MCF 10A (cell line): ENCODE results near the gene NEK6. TPM values are rescaled to one million over a fixed set of nuclear protein-coding genes. Genes with fewer than 3 reads are reported as not detected.

Experiments
- BruUV-seq: library from RNA; stranded (reverse); fragments of 400-500 nt; replicated peaks from 2 replicates; lab custom pipeline; 2021; lab: Mats Ljungman, UMichigan
- CTCF ChIA-PET: fragments of 300-600 bp; sonication (Branson Sonifier 250); formaldehyde crosslinking; extraction: SDS; loops from one replicate; lab custom pipeline; 2021; ENCODE audit warnings: antibody characterized with exemption, inconsistent platforms; lab: Yijun Ruan, JAX
- POLR2A ChIA-PET: fragments of 300-600, 350-650 bp; sonication (Branson Sonifier 250); formaldehyde crosslinking; extraction: SDS; loops from one replicate; lab custom pipeline; 2020; ENCODE audit warnings: antibody characterized with exemption, inconsistent platforms; lab: Yijun Ruan, JAX
- DNase-seq: peaks from one replicate; pipeline ENCODE4 v3.0.0-alpha.2; 2018; ENCODE audit not compliant: unreplicated experiment
- H3K27ac Mint-ChIP-seq: one replicate; pipeline ENCODE4 v1.8.0; 2022; ENCODE audit warnings: mild to moderate bottlenecking, low read depth, mixed read lengths; ENCODE audit not compliant: unreplicated experiment
- H3K27me3 Mint-ChIP-seq: one replicate; pipeline ENCODE4 v1.8.0; 2022; ENCODE audit warnings: mixed read lengths; ENCODE audit not compliant: insufficient read depth, unreplicated experiment
- H3K36me3 Mint-ChIP-seq: one replicate; pipeline ENCODE4 v1.8.0; 2022; ENCODE audit warnings: mild to moderate bottlenecking, moderate library complexity, mixed read lengths; ENCODE audit not compliant: insufficient read depth, unreplicated experiment
- H3K4me1 Mint-ChIP-seq: one replicate; pipeline ENCODE4 v1.8.0; 2022; ENCODE audit warnings: mixed read lengths; ENCODE audit not compliant: insufficient read depth, unreplicated experiment
- H3K4me3 Mint-ChIP-seq: one replicate; pipeline ENCODE4 v1.8.0; 2022; ENCODE audit warnings: mild to moderate bottlenecking, moderate library complexity, mixed read lengths; ENCODE audit not compliant: unreplicated experiment
- H3K9me3 Mint-ChIP-seq: one replicate; pipeline ENCODE4 v1.8.0; 2022; ENCODE audit warnings: mixed read lengths; ENCODE audit not compliant: unreplicated experiment
- CTCF ChIP-seq: fragments of 200-600 bp; IDR thresholded peaks from one replicate; pipeline ENCODE4 v1.8.0; 2022; ENCODE audit warnings: antibody characterized with exemption, mild to moderate bottlenecking; ENCODE audit not compliant: unreplicated experiment
- intact Hi-C: fragments of 100-400 bp; cut with micrococcal nuclease; formaldehyde crosslinking; loops from 2 replicates; pipeline ENCODE4 v1.14.1; 2022
- total RNA-seq: library from RNA; stranded (reverse); gene quantifications from 2 replicates; pipeline ENCODE4 v1.2.3, GENCODE V29; 2022

Gene NEK6
- total RNA-seq, 1 experiment from 2014 or later: 27.5 TPM

GRCh38 chr9:124365036-124365435 lies 107.3 kb downstream of the NEK6 start:
- H3K36me3 Mint-ChIP-seq: peaks cover 37% of the 10 kb centered on the region
- POLR2A ChIA-PET: no interaction called here
- no peak overlapping the region for H3K4me3 Mint-ChIP-seq
- CTCF ChIA-PET: no interaction called here
- H3K27ac Mint-ChIP-seq: no peak overlapping the region
- TF ChIP-seq CTCF: no peak
- peaks cover 27% of the 10 kb centered on the region for H3K4me1 Mint-ChIP-seq
- intact Hi-C loops: no loop called here
- H3K9me3 Mint-ChIP-seq: no peaks in the 10 kb centered on the region
- no peaks in the 10 kb centered on the region for H3K27me3 Mint-ChIP-seq
- no peak for DNase-seq
- BruUV-seq: no TSS peak

GRCh38 chr9:124366476-124367220 lies 108.9 kb downstream of the NEK6 start:
- Mint-ChIP-seq H3K27me3 (no peaks in the 10 kb centered on the region), H3K27ac (peak overlapping the region; percentile 32), H3K4me3 (no peak overlapping the region), H3K4me1 (peaks cover 35% of the 10 kb centered on the region), H3K36me3 (peaks cover 37% of the 10 kb centered on the region), H3K9me3 (no peaks in the 10 kb centered on the region)
- TF ChIP-seq CTCF: no peak
- ChIA-PET CTCF (interaction anchor here (0.6 kb wide), 1 partner anchor 26 kb away, joined by 4 read pairs; no protein-coding TSS in a partner anchor), POLR2A (interaction anchor here (0.6 to 0.9 kb wide), 3 partner anchors 19 to 495 kb away, joined by 3 read pairs; partner anchors contain the start of gene RPL35)
- intact Hi-C loops: no loop called here
- BruUV-seq: no TSS peak
- DNase-seq: peak; percentile 75

- Mint-ChIP-seq H3K27me3 (no peaks in the 10 kb centered on the region), H3K9me3 (no peaks in the 10 kb centered on the region), H3K4me1 (peaks cover 47% of the 10 kb centered on the region), H3K4me3 (no peak overlapping the region), H3K36me3 (peaks cover 26% of the 10 kb centered on the region), H3K27ac (no peak overlapping the region)
- POLR2A ChIA-PET: no interaction called here
- no TSS peak for BruUV-seq
- no peak for TF ChIP-seq CTCF
- CTCF ChIA-PET: interaction anchor here (0.7 kb wide), 1 partner anchor 32 kb away, joined by 4 read pairs; no protein-coding TSS in a partner anchor
- DNase-seq: no peak
- intact Hi-C loops: no loop called here
Measured at GRCh38 chr9:124368692-124369091, 110.9 kb downstream of the NEK6 start.

GRCh38 chr9:124369231-124369797 lies 111.6 kb downstream of the NEK6 start:
- no TSS peak for BruUV-seq
- no peak overlapping the region for H3K27ac Mint-ChIP-seq
- ChIA-PET POLR2A (no interaction called here), CTCF (interaction anchor here (0.7 kb wide), 1 partner anchor 32 kb away, joined by 4 read pairs; no protein-coding TSS in a partner anchor)
- intact Hi-C loops: no loop called here
- DNase-seq: no peak
- H3K27me3 Mint-ChIP-seq: no peaks in the 10 kb centered on the region
- H3K9me3 Mint-ChIP-seq: no peaks in the 10 kb centered on the region
- no peak overlapping the region for H3K4me3 Mint-ChIP-seq
- peaks cover 21% of the 10 kb centered on the region for H3K36me3 Mint-ChIP-seq
- peaks cover 47% of the 10 kb centered on the region for H3K4me1 Mint-ChIP-seq
- no peak for TF ChIP-seq CTCF
